Fibroblast of skin of abdomen (primary cell): ENCODE measurements around the gene PIGM.

Experiments
- DNase-seq: peaks from one replicate; pipeline ENCODE4 v3.0.0-alpha.2; 2013

Gene PIGM

DNA sequence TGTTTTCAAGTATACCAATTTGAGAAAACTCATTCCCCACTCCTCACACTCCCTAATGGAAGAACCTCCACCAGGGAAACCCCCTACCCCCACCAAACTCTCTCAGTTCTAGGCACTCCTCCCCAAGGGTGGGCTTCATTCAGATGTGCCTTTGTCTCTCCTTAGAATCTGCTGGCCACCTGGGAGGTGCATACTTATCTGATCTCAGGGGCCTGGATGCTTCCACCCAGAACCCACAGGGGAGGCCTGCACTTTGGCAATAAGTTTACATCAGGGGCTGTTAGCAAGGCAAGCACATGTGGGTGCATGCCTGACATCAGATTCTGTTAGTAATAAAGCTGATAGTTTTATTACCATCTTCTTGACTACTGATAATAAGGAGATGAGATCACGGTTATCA, 45.3 kb downstream of the PIGM start:
- no peak for DNase-seq

DNA sequence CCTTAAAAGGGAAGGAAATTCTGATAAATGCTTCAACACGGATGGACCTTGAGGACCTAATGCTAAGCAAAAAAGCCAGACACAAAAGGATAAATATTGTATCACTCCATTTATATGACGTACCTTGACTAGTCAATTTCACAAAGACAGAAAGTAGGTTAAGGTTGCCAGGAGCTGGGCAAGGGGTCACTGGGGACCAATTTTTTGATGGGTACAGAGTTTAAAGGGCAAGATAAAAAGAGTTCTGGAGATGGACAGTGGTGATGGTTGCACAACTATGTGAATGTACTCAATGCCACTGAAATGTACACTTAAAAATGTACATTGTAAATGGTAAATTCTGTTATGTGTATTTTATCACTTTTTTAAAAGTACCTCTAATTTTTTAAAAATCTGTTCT, 45.7 kb downstream of the PIGM start:
- no peak for DNase-seq

DNA sequence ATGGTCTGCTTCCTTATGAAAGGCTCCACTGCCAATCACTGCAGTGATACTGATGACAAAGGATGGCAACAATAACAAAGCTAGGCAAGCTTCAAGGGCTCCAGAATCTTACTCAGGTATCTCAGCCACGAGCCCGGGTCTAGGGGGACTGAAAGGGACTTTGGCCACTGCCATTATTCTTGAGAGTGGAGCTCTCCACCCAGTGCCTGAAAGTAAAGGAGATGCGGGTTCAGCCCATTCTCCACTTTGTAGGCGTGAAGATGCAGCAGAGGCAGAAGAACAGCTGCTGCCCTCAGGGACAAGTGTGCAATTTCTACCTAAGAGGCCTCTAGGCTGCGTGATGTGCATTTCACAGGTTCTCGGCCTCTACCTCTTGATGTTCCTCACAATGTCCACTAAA, 46.3 kb downstream of the PIGM start:
- no peak for DNase-seq

DNA sequence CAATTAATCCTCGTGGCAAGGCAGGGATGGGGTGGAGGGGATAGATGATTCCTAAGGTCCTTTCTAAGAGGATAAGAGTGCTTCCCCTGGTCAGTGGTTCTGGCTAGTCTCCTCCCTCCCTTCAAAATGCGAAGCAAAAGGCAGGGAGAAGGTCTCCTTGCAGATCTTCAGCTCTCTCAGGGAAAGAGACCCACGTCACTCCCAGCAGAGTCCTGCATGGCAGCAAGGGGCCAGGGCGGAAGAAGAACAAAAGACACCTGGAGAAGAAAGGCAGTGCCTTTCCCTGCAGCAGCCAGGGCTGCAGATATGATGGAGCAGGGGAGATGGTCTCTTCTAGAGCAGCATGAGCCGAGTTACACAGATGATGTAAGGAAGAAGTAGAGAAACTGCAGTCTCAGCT, 48.1 kb downstream of the PIGM start:
- no peak for DNase-seq

DNA sequence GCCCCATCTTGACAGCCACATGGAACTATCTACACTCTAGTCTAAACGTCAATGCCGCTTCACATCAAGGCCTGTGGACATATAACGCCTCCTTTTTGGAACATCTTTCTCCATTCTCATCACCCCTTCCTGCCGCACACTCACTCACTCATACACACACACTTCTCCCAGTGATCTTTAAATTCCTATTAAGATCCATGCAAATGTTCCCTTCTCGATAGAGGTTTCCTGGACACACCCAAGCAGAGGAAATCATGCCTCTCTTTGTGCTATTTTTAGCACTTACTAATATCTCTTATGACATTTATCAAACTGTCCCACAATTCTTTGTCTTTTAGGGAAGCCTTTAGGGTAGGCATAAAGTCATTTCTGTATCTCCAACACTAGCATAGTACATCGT, 49.5 kb downstream of the PIGM start:
- no peak for DNase-seq

DNA sequence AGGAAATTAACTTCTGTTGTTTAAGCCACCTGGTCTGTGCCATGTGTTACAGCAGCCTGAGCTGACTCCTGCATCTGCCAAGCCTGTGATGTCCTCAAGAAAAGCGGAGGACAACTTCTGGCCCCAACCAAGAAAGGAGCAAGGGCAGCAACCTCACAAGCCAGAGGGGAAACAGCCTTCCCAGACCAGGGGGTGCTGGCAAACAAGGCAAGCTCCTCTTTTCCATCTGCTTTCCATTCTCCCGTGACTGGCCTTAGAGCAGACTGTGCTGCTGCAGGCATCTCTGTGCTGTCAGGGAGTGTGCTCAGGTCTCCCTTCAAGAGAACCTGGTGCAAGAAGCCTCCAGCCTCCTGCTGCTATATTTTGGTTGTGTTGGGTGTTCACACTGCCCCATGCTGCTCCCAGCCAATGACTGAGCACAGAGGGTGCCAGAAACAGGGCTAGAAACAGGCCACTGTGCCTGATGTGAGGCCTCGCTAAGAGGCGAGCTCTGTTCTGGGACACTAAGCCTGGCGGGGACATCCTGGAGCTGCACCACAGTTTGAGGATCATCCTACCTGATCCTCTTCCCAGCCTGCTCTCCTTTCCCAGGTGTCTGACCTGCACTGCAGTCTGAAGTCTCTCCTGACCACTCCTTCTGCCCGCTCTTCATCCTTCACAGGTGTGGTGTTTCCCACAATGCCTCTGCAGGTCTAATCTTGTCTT, 50.3 kb downstream of the PIGM start:
- no peak for DNase-seq

DNA sequence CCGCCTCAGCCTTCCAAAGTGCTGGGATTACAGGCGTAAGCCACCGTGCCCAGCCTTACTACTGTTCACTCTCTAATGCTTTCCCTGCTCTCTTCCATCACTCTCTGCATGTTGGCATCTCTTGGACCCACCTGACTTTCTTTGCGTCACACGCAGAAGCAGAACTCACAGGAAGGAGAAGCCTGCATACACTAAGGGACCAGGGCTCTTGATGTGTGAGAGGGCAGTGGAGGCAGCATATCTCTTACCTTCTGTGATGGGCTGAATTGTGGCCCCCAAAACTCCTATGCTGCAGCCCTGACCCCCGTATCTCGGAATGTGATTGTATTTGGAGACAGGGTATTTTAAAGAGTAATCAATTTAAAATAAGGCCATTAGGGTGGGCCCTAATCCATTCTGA, 51.0 kb downstream of the PIGM start:
- no peak for DNase-seq

DNA sequence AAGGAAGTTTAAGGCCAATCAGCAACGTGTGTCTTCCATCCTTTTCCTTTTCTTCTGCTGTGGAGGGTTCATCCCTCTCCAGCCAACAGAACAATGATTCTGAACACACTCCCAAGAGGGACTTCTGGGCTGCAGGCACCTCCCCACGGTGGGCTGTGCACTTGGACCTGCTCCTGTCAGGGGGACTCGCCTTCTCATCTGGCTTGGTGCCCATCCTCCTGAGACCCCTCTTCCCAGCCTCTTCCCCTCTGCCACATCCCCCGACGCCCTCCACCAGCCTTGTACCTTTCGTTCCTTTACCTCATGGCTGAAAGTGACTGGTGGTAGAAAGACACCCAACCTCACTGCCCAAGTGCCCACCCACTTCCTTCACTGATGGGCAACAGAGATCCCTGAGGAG, 51.7 kb downstream of the PIGM start:
- no peak for DNase-seq

DNA sequence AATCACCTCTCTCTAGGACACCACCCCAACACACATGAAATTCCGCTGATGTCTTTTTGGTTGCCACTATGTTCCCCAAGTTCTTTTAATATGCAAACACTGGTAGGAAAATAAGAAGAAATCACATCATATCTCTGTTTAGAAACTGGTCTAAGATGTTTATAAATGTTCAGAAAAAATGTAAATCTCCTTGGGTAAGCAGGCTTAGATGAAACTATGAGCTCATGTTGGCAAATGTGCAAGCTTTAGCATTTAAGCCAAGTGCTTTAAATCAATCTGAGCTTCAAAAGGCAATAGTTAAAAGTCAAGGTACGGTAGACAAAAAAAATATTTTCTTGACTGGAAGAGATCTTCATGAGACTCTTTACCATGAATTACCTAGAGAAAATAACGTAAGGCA, 52.5 kb downstream of the PIGM start:
- no peak for DNase-seq

DNA sequence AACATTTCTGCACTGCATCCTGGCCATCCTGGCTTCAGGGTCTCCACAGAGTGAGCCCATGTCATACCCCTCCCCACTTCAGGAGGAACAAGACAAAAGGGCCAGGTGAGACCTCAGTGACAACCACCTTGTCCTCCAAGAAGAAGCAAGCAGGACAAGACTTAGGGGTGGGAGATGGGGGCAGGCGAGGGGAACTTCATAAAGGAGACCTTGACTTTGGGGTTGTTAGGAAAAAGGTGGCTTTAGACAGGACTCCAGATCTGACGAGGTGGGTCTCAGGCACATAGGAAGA, 53.7 kb downstream of the PIGM start:
- no peak for DNase-seq

DNA sequence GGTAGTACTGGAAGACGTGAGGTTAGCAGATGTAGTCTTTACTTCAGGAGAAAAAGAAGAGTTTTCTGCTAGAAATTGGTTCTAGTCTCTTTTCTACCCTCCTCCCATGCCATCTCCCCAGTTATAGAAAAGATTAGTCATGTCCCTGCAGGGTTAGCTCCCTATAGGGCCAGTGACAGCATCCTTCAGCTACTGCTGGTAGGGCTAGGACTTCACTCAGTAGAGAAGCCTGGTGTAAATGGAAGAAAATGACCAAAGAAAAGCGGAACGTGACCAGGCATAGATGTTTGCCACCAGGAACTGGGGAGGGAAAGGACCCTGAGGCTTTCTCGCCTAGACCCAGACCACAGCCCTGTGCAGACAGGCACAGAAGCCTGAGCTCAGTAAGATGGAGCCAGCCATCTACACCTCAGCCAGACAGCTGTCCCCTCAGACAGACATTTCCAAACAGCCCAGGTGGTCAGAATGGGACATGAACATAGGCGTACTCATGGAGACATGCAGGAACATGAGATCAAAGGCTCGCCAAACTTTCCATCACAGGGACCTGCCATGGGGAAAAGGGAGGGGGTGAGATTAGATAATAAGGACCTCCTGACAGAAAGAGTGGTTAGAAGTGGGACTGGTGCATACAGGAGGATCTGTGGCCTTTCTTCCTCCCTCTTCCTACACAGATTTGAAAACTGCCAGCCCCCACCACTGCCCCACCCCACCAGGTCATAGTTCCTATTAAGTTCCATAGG, 54.3 kb downstream of the PIGM start:
- DNase-seq: no peak
